PC-3 (cell line): ENCODE data around the gene ODC1.

ENCODE experiments used
- CTCF ChIP-seq: fragments of 300-600 bp; sonication (generic); conservative IDR thresholded peaks from 2 replicates; pipeline ENCODE4 v1.5.1; 2017; ENCODE audit warnings: antibody characterized with exemption, low read depth, mild to moderate bottlenecking, low read length
- EZH2 ChIP-seq: fragments of 300-600 bp; sonication (generic); IDR thresholded peaks from one replicate; pipeline ENCODE4 v1.6.1; 2017; ENCODE audit warnings: antibody characterized with exemption, mild to moderate bottlenecking, low read length; ENCODE audit not compliant: unreplicated experiment
- EZH2phosphoT487 ChIP-seq: fragments of 300-600 bp; sonication (generic); IDR thresholded peaks from 2 replicates; pipeline ENCODE4 v1.6.1; 2018; ENCODE audit warnings: mild to moderate bottlenecking, antibody characterized with exemption, low read length, borderline replicate concordance

- TF ChIP-seq CTCF (no peak), EZH2 (no peak), EZH2phosphoT487 (no peak)
These were observed 24.1 kb downstream of the ODC1 start for GRCh38 chr2:10424051-10424450.
